Amniotic epithelial cell (primary cell): Measurements from ENCODE around the gene CLPTM1L.
"Not testable (repeated sequence)": the region's sequence is repeated elsewhere in the genome, so short reads cannot be mapped to it uniquely, and the experiment has no call there.

Experiments
- DNase-seq: peaks from one replicate; pipeline ENCODE4 v3.0.0-alpha.2; 2010; ENCODE audit warnings: low read depth

Gene CLPTM1L

DNA sequence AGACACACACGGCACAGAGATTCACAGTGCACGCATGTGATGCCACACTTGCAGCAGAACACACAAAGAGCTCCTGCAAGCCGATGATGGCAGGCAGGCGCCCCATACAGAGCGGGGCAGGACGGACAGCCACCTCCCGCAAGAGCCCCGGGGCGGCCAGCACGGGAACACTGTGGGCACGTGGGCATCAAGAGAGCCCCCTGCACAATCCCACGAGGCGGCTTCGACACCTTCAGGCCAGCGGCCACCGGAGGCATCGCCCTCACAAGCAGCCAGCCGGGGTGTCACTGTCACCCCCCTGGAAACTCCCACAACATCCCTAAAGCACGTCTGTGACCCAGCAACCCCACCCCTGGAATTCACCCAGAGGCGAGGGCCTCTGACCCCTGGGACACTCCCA lies 68.0 kb downstream of the CLPTM1L start:
- no peak for DNase-seq

DNA sequence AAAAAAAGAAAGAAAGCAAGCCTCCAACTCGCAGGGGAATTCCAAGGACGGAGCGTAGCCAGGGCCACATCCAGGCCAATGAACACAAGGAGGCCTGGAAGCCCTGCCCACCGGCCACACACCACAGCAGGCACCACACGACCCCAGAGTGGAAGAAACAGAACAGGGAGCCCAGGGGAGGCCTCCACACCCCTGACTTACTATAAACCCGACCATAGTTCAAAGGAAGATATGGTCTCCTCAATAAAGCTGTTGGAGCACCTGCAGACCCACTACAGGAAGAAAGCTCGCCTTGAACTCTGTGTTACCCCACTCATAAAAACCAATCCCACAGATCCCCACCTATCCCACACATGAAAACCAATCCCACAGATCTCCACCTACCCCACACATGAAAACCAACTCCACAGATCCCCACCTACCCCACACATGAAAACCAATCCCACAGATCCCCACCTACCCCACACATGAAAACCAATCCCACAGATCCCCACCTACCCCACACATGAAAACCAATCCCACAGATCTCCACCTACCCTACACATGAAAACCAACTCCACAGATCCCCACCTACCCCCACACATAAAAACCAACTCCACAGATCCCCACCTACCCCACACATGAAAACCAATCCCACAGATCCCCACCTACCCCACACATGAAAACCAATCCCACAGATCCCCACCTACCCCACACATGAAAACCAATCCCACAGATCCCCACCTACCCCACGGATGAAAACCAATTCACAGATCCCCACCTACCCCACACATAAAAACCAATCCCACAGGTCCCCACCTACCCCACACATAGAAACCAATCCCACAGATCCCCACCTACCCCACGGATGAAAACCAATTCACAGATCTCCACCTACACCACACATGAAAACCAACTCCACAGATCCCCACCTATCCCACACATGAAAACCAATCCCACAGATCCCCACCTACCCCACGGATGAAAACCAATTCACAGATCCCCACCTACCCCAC lies 69.2 kb downstream of the CLPTM1L start:
- not testable (repeated sequence) for DNase-seq

- DNase-seq = no peak
Measured at GRCh38 chr5:1274471-1274870, 70.4 kb downstream of the CLPTM1L start.

DNA sequence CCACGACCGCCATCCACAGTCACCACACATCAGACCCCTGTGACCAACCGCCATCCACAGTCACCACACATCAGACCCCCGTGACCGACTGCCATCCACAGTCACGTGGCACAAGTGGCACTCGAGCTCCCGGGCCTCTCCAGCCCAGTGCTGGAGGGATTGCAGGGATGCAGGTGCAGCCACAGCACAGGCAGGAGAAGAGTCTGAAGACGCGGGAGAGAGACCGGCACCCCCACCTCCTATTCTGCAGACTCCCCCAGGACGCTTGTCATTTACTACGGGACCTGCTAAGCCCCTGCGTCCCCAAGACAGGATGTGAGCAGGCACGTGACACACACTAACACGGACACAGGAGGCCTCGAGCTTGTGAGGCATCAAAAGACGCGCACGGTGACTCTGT lies 71.2 kb downstream of the CLPTM1L start:
- no peak for DNase-seq

- DNase-seq = no peak
Measured at GRCh38 chr5:1272201-1272600, 72.7 kb downstream of the CLPTM1L start.

- no peak for DNase-seq
Measured at GRCh38 chr5:1270933-1271914, 73.7 kb downstream of the CLPTM1L start.

DNA sequence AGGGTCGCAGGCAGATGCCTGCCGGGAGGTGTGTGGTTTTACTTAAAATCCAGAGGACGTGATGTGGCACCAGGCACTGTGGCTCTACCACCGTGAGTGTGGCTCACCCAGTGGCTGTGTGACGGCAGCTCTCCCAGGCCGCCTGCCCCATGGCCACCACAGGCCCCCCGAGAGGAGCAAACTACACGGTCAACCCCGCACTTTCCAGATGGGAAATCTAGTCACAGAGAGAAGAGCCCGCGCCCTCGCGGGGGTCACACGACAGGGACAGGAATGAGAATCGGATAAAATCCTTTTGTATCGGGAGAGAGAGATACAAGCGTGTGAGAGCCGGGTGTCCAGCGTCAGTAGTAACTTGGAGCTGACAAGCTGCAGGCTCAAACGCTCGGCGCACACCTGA lies 74.5 kb downstream of the CLPTM1L start:
- DNase-seq = no peak

GRCh38 chr5:1268666-1269065 lies 76.2 kb downstream of the CLPTM1L start:
- no peak for DNase-seq

- no peak for DNase-seq
Measured at GRCh38 chr5:1268056-1268455, 76.8 kb downstream of the CLPTM1L start.
